ENCODE results near the gene ARAP2.

ARAP2 gene

GRCh38 chr4:36174570-36174969, 69.7 kb downstream of the ARAP2 start:
- DNase-seq, result no peak

- DNase-seq, result no peak
Measured at GRCh38 chr4:36173905-36174304, 70.4 kb downstream of the ARAP2 start.

- DNase-seq, result no peak
Measured at GRCh38 chr4:36172656-36173055, 71.7 kb downstream of the ARAP2 start.

- no peak for DNase-seq
Measured at GRCh38 chr4:36168127-36168878, 76.0 kb downstream of the ARAP2 start.

- DNase-seq, result no peak
Measured at GRCh38 chr4:36165631-36166005, 78.7 kb downstream of the ARAP2 start.

- no peak for DNase-seq
Measured at GRCh38 chr4:36164900-36165630, 79.2 kb downstream of the ARAP2 start.

- no peak for DNase-seq
Measured at GRCh38 chr4:36163198-36163597, 81.1 kb downstream of the ARAP2 start.

- DNase-seq, result no peak
Measured at GRCh38 chr4:36159208-36159607, 85.1 kb downstream of the ARAP2 start.

- DNase-seq, result no peak
Measured at GRCh38 chr4:36152735-36153134, 91.6 kb downstream of the ARAP2 start.

GRCh38 chr4:36142504-36142903, 101.8 kb downstream of the ARAP2 start:
- DNase-seq, result no peak

- no peak for DNase-seq
Measured at GRCh38 chr4:36141186-36141585, 103.1 kb downstream of the ARAP2 start.

GRCh38 chr4:36140421-36140820, 103.9 kb downstream of the ARAP2 start:
- no peak for DNase-seq

- DNase-seq, result no peak
Measured at GRCh38 chr4:36138220-36138619, 106.1 kb downstream of the ARAP2 start.

GRCh38 chr4:36137336-36137735, 107.0 kb downstream of the ARAP2 start:
- no peak for DNase-seq

GRCh38 chr4:36133658-36134057, 110.7 kb downstream of the ARAP2 start:
- DNase-seq, result no peak

- no peak for DNase-seq
Measured at GRCh38 chr4:36133086-36133485, 111.2 kb downstream of the ARAP2 start.

GRCh38 chr4:36130641-36131040, 113.7 kb downstream of the ARAP2 start:
- DNase-seq, result no peak

- DNase-seq, result no peak
Measured at GRCh38 chr4:36128689-36129088, 115.6 kb downstream of the ARAP2 start.

GRCh38 chr4:36123906-36124305, 120.4 kb downstream of the ARAP2 start:
- no peak for DNase-seq

- DNase-seq, result no peak
Measured at GRCh38 chr4:36115312-36115711, 129.0 kb downstream of the ARAP2 start.

- DNase-seq, result no peak
Measured at GRCh38 chr4:36111172-36111571, 133.1 kb downstream of the ARAP2 start.

GRCh38 chr4:36099509-36099908, 144.8 kb downstream of the ARAP2 start:
- no peak for DNase-seq

- DNase-seq, result no peak
Measured at GRCh38 chr4:36094995-36095394, 149.3 kb downstream of the ARAP2 start.

GRCh38 chr4:36091997-36092396, 152.3 kb downstream of the ARAP2 start:
- no peak for DNase-seq

- no peak for DNase-seq
Measured at GRCh38 chr4:36088542-36088941, 155.8 kb downstream of the ARAP2 start.
